Measurements from ENCODE around the gene TSKU.
"Not testable (repeated sequence)": the region's sequence is repeated elsewhere in the genome, so short reads cannot be mapped to it uniquely, and the experiment has no call there.

TSKU gene, protein sequence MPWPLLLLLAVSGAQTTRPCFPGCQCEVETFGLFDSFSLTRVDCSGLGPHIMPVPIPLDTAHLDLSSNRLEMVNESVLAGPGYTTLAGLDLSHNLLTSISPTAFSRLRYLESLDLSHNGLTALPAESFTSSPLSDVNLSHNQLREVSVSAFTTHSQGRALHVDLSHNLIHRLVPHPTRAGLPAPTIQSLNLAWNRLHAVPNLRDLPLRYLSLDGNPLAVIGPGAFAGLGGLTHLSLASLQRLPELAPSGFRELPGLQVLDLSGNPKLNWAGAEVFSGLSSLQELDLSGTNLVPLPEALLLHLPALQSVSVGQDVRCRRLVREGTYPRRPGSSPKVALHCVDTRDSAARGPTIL

DNA sequence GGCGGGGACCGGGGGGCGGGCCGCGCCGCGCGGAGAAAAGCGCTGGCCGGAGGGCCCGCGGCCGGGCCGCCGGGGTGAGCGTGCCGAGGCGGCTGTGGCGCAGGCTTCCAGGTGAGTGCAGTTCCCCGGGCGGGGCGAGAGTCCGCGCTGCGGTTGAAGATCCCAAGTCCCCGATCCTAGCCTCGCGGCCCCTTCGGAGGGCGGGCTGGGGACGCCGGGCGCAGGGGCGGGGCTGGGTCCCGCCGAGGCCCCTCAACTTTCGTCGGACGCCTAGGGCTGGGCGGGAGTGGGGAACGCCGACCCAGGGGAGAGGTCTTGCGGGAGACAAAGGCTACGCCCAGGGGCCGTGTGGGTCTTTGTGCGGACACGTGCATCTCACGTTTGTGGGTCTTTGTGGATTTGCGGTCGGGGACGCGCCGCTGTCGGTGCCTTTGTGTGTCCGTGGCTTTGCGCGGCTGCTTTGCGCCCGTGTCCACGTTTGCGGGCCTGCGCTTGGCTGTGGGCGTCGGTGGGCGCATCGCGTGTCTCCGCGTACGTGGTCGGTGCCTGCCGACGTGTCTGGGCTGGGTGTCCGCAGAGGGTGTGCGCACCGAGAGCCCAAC lies at the start of gene TSKU:
TSS of gene TSKU (plus strand) at position 63 of the 602 bp plus-strand sequence. CDS start 12,261 bp downstream, outside the sequence.
- TF ChIP-seq, protein P1, sequence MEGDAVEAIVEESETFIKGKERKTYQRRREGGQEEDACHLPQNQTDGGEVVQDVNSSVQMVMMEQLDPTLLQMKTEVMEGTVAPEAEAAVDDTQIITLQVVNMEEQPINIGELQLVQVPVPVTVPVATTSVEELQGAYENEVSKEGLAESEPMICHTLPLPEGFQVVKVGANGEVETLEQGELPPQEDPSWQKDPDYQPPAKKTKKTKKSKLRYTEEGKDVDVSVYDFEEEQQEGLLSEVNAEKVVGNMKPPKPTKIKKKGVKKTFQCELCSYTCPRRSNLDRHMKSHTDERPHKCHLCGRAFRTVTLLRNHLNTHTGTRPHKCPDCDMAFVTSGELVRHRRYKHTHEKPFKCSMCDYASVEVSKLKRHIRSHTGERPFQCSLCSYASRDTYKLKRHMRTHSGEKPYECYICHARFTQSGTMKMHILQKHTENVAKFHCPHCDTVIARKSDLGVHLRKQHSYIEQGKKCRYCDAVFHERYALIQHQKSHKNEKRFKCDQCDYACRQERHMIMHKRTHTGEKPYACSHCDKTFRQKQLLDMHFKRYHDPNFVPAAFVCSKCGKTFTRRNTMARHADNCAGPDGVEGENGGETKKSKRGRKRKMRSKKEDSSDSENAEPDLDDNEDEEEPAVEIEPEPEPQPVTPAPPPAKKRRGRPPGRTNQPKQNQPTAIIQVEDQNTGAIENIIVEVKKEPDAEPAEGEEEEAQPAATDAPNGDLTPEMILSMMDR (IDR thresholded peaks at IDR 0.05; ENCODE audit: control insufficient read depth, insufficient read depth, low read depth, low read length, missing control alignments), result no peak
- DNase-seq (ENCODE audit: low read depth), result no peak
- H3K4me3 ChIP-seq (ENCODE audit: control insufficient read depth, low read depth, low read length), result peak within 1 kb of the TSS; percentile 58

DNA sequence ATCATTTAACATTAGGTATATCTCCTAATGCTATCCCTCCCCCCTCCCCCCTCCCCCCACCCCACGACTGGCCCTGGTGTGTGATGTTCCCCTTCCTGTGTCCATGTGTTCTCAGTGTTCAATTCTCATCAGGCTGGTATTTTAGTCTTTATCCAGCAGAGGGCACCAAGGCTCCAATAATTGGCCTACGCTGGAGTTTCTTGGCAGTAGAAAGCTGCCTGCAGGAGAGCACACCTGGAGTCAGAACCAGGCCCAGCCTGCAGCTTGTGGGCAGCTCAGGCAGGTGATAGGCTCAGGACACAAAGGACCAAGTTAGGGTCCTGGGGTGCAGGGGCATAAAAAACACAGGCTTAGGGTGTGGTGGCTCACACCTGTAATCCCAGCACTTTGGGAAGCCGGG lies 49.2 kb upstream of the TSKU start:
- not testable (repeated sequence) for H3K4me3 ChIP-seq (ENCODE audit: control insufficient read depth, low read depth, low read length)
- peak; percentile 10 for DNase-seq (ENCODE audit: low read depth)
- TF ChIP-seq, protein P1 (IDR thresholded peaks at IDR 0.05; ENCODE audit: control insufficient read depth, insufficient read depth, low read depth, low read length, missing control alignments), result peak; percentile 61

DNA sequence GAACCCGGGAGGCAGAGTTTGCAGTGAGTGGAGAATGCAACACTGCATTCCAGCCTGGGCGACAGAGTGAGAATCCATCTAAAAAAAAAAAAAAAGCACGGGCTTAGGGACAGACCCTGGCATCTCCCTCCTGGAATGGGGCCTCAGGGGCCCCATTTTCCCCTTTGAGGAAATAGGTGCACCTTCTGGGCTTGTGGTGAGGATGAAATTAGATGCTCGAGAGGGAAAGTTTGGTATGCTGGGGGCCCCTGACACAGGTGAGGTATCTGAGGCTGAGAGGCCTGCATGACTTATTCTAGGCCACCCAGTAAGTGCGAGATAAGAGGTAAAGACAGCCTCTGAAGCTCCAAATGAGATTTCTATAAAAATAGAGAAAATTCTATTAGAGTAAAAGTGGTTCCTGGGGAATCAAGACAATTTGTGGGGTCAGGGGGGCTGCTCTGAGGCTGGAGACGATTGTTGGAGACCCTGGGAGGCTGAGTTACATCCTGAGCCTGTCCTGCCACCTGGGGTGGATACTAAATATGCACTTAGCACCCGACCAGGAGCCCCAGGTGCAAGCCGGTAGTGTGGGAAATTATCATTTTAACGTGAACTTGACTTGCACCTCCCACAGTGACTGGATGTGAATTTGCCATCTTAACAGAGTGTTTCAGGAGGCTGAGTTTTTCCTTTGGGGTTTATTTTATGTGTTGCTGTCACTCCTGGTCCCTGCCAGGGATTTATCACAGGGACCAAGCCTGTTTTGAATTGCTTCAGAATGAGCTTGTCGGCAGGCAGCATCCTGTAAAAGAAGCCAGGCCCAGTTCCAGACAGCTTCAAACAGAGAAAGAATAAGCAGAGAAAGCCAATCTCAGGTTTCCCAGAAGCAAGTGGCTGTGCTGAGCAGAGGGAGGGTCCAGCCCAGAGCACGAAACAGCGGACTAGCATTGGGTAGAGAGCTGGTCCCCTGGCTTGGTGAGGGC lies 48.4 kb upstream of the TSKU start:
- TF ChIP-seq, protein P1 (IDR thresholded peaks at IDR 0.05; ENCODE audit: control insufficient read depth, insufficient read depth, low read depth, low read length, missing control alignments), result no peak
- DNase-seq (ENCODE audit: low read depth), result no peak
- H3K4me3 ChIP-seq (ENCODE audit: control insufficient read depth, low read depth, low read length), result no peak overlapping the region

DNA sequence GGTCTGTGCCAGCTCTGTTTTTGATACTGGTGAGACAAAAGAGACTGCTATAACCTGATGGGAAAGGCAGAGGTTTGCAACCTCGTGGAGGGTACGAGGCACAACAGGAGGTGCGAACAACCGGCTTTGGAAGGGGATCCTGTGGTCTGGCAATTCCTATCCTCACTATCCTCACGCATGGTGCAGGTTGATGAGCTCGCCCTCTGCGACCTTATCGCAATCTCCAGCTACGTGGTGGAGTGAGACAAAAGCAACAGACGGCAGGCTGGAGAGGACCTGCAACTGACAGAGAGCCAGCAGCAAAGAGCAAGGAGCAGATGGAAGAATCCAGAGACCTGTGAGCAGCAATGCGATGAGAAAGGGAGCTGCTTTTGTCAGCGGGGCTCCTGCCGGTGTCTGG lies 47.3 kb upstream of the TSKU start:
- TF ChIP-seq, protein P1 (IDR thresholded peaks at IDR 0.05; ENCODE audit: control insufficient read depth, insufficient read depth, low read depth, low read length, missing control alignments), result no peak
- H3K4me3 ChIP-seq (ENCODE audit: control insufficient read depth, low read depth, low read length), result no peak overlapping the region
- no peak for DNase-seq (ENCODE audit: low read depth)

DNA sequence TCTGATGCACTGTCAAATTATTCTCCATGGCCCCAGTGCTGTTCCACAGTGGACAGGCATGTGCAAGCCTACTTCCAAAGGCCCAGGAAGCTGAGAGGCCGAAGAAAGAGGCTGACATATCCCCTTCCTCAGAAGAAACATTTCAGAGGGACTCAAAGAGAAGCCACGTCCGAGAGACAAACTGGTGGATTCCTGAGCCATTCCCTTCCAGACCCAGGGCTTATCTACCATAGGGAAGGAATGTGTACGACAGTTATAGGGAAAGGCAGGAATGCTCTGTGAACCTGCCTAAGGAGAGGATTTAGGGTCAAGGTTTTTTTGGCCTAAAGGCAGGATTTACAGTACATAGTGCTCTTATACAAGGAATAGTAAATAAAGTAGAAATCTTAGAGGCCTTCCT lies 46.9 kb upstream of the TSKU start:
- DNase-seq (ENCODE audit: low read depth), result no peak
- TF ChIP-seq, protein P1 (IDR thresholded peaks at IDR 0.05; ENCODE audit: control insufficient read depth, insufficient read depth, low read depth, low read length, missing control alignments), result no peak
- no peak overlapping the region for H3K4me3 ChIP-seq (ENCODE audit: control insufficient read depth, low read depth, low read length)

DNA sequence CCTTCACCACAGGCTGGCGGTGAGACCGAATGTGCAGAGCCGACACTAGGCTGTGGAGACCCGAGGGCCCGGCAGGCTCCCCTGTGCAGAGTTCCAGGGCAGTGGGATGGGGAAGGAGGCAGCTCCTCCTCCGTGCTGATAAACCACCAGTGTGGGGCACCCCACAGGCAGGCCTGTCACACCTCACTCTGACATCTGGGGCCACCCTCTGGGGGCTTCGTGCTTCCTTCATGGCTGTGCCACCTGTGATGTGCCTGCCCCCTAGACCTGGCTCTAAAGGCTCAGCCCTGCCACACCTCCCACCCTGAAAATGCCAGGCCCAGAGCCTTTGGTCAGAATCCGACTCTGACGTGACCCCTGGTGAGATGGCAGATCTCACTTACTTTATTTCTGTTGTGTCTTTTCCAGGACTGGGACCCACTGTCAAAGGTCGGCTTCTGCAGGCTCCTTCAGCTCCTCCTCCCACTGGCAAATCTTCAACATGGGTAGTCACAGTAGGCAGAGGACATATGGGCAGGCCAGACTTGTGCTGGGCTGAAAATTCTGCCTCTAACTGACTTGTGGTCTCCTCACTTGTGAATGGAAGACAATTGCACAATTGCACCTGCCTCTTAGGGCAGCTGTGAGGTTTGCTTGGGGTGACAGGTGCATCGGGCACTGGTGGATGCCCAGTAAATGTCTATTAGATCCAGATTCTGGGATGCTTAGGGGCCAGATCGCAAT lies 46.2 kb upstream of the TSKU start:
- TF ChIP-seq, protein P1 (IDR thresholded peaks at IDR 0.05; ENCODE audit: control insufficient read depth, insufficient read depth, low read depth, low read length, missing control alignments), result no peak

More for the DNA sequence above, 46.2 kb upstream of the TSKU start:
- no peak for DNase-seq (ENCODE audit: low read depth)
- H3K4me3 ChIP-seq (ENCODE audit: control insufficient read depth, low read depth, low read length), result no peak overlapping the region
